Measurements from ENCODE around the gene NTNG2. TPM values are rescaled to one million over a fixed set of nuclear protein-coding genes. Genes with fewer than 3 reads are reported as not detected.

NTNG2 gene
- under 0.01 and 0.58 TPM in 2 replicates for total RNA-seq

DNA sequence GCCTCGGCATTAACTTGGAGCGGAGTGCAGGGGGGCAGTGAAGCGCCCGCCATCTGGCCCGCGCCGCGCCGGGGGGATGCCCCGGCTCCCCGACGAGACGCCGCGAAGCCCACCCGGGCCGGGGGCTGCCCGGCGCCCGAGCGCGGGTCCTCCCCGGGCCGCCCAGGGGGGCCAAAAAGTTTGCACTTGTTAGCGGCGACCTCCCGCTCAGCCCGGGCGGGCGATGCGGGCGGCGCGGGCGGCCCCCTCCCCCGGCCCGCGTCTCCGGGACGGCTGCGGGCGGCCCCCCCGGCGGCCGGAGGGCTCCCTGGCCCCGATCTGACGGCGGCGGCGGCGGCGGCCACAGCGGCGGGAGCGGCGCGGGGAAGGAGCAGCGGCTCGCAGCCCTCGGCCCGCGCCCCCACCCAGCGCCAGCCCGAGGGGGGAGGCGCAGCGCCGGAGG is at the start of gene NTNG2:
Gene NTNG2, plus strand, starts transcription at position 316 of the 442 bp plus-strand sequence. CDS start 4,774 bp downstream, outside the sequence.

Other genes with a start within 250 kb of the NTNG2 start
- gene MED27, start 82.2 kb upstream of the NTNG2 start, total RNA-seq = 39.9 and 41.5 TPM in 2 replicates
- 22.2 and 25.9 TPM in 2 replicates for gene SETX, start 192.9 kb downstream of the NTNG2 start, total RNA-seq
- gene TTF1, start 244.8 kb downstream of the NTNG2 start, total RNA-seq = 5.2 and 9.0 TPM in 2 replicates
- not detected in 2 replicates for gene CFAP77, start 248.2 kb downstream of the NTNG2 start, total RNA-seq

Measured in myometrial cell (primary cell).